Measurements from ENCODE around the gene ANKRD16.

DNA sequence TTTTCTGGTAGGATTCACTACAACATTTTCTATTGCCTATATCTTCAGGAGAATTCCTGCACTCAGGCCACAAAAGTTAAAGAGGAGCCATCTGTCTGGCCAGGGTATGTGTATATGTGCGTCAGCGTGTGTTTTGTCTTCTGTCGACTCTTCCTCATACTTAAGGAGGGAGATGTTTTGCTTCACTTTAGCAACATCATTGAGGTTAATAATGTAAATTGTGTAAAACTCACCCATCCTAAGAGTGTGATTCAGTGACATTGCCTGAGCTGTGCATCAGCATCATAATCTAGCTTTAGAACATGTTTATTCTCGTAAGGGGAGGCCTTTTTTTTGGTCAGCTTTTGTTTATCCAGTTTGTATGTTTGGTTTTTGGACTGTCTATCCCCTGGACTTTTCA is 24.0 kb upstream of the ANKRD16 start:
- TF ChIP-seq, protein P1, sequence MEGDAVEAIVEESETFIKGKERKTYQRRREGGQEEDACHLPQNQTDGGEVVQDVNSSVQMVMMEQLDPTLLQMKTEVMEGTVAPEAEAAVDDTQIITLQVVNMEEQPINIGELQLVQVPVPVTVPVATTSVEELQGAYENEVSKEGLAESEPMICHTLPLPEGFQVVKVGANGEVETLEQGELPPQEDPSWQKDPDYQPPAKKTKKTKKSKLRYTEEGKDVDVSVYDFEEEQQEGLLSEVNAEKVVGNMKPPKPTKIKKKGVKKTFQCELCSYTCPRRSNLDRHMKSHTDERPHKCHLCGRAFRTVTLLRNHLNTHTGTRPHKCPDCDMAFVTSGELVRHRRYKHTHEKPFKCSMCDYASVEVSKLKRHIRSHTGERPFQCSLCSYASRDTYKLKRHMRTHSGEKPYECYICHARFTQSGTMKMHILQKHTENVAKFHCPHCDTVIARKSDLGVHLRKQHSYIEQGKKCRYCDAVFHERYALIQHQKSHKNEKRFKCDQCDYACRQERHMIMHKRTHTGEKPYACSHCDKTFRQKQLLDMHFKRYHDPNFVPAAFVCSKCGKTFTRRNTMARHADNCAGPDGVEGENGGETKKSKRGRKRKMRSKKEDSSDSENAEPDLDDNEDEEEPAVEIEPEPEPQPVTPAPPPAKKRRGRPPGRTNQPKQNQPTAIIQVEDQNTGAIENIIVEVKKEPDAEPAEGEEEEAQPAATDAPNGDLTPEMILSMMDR (IDR thresholded peaks at IDR 0.05) = no peak
- TF ChIP-seq EP300 (IDR thresholded peaks at IDR 0.05) (no peak), POLR2A (IDR thresholded peaks at IDR 0.05) (no peak), POLR2AphosphoS5 (IDR thresholded peaks at IDR 0.05) (no peak)
